HG03196 (cell line): ENCODE measurements around the gene DARS2.
"Not testable (repeated sequence)": the region's sequence is repeated elsewhere in the genome, so short reads cannot be mapped to it uniquely, and the experiment has no call there.

Source experiments
- ATAC-seq: cut with Tn5 transposase; IDR thresholded peaks from one replicate; pipeline ENCODE4 v1.9.1; 2021; ENCODE audit not compliant: unreplicated experiment

DARS2 gene

DNA sequence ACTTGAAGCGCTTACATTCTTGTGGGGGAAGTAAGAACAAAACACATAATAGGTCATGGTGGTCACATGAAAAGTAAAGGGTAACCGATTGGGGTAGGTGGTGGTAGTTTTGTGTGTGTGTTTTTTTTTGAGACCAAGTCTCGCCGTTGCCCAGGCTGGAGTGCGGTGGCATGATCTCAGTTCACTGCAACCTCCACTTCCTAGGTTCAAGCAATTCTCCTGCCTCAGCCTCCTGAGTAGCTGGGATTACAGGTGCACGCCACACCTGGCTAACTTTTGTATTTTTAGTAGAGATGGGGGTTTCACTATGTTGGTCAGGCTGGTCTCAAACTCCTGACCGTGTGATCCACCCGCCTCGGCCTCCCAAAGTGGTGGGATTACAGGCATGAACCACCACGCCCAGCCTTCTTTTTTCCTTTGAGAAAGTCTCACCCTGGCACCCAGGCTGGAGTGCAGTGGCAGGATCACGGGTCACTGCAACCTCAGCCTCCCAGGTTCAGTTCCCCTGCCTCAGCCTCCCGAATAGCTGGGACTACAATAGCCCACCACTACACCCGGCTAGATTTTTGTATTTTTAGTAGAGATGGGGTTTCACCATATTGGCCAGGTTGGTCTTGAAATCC is 37.8 kb downstream of the DARS2 start:
- ATAC-seq, result not testable (repeated sequence)

DNA sequence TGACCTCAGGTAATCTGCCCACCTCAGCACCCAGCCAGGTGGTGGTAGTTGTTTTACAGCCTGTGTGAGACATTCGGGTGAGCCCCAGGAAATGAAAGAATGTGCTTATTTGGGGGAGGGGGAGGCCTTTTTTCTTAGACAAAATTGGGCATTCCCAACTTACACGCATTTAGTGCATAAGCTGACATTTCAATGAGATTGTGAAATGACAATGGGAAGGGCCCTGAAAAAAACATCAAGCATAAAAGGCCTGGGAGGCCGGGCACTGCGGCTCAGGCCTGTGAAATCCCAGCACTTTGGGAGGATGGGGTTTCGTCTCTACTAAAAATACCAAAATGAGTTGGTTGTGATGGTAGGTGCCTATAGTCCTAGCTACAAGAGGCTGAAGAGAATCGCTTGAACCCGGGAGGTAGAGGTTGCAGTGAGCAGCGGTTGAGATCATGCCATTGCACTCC is 38.3 kb downstream of the DARS2 start:
- ATAC-seq, result no peak

DNA sequence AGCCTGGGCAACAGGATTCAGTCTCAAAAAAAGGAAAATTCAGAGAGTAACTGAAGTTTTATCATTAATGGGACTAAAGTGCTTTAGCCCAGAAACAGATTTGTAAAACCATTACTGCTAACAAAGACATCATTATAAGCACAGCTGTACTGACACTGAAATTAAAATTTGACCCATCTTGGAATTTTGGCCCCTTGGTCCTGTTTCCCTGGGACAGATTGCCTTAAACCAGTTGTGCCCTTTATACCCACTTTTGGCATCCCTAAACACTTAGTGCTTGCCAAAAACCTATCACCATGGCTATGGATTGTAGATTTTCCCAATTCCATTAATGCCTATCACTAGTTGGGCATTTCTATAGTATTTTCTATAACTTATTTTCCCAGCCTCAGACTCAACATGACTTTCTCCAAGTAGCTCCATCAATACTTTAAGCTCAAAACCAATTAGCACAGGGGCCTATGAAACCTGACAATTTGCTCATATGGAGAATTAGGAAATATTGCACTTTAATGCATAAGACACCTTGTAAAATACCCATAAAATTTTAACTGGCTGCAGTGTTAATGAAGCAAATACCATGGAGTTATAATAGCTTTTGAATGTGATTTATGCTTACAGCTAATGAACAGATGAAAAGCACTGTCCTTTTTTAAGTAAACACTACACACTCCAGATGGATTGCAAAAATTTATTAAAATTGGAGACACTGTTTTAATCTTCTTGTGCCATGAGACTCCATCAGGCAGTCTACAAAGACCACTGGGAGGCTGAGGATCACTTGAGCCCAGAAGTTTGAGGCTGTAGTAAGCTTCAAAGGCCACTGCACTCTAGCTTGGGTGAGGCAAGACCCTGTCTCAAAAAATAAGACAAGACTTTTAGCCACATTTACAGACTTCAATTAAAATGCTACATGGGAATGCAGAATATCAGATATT is 39.0 kb downstream of the DARS2 start:
- ATAC-seq, result no peak

DNA sequence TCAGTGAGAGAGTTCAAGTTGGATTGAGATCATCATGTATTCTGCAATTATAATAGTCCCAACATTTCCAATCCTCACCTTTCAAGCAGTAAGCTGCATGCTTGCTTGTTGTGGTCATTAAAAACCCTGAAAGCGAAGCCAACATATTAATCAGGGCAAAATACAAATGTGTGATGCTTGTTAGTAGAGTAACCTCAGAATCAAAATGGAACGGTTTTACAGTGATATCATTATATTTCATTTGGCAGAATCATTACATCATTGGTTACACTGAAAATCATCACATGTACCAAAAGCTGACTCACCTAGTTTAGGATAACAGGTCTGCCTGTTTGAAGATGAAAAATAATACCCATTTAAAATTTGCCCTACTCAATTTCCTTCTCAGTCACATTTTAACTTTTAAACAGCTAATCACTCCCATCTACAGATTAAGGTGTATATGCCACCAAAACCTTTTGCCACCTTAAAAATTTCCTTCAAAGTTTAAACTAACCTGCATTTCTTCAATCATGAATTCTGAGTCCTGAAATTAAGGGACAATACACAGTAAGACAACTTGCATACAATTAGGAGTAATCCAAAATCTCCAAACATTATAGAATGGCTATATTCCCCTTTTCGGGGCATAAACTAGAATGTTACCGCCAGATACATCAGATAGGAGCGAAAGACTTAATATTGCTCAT is 39.9 kb downstream of the DARS2 start:
- no peak for ATAC-seq

DNA sequence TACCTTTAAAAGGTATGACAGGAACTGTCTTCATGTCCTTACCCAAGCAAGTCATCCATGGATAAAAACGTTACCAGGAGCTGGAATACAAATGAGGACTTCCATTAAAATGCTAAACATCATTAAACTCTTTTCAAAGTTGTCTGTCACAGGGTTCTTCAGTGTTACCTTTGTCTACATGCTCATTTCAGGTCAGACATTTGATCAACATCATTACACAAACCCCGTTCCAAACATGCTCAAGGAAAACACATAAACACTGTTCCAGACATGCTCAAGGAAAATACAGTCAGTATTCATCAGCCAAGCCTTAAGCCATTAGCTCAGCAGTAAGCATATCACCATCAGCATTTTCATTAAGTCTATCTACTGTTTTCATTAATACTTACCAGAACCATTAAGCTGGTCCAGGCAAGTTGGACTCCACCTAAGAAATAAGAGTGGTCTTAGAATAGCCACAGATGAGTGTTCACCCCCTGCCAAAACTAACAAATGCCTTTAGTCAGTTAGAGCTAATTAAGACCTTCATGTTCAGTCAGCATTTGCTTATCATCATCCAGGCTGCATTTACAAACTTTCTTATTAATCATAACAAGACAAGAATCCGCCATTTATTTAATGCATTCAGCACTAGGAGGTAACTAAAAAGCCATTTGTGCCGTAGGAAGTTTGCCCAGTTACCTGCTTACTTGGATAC is 41.1 kb downstream of the DARS2 start:
- no peak for ATAC-seq

DNA sequence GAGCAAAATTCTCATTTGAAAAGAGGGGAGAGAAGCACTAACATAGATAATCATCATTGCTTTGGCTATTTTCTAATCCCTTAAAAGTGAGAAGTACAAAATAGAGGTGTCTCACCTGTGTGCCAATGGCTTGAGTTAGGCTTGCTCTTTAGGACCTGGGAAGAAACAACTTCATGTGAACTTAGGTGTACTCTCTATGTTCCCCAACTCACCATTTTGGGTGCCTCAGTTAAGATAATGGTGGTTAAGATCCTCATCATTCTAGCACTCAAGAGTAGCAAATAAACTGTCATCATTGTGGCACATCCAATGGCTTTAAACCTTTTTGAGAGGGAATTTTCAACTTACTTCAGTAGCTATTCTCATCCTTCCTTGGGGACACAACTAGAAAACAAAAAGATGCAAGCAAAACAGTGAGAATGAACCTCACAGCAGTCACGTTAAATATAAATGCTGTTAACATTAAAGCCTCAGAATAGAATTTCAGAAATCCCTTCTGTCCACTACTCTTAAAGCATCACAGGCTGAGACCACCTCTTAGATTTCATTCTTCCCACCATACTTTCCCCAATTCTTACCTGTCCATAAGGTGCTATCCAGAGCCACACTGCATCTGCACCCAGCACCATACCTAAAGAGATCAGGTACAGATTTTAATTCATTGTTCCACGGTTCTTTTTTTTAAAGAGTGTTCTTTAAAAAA is 42.1 kb downstream of the DARS2 start:
- ATAC-seq, result no peak

DNA sequence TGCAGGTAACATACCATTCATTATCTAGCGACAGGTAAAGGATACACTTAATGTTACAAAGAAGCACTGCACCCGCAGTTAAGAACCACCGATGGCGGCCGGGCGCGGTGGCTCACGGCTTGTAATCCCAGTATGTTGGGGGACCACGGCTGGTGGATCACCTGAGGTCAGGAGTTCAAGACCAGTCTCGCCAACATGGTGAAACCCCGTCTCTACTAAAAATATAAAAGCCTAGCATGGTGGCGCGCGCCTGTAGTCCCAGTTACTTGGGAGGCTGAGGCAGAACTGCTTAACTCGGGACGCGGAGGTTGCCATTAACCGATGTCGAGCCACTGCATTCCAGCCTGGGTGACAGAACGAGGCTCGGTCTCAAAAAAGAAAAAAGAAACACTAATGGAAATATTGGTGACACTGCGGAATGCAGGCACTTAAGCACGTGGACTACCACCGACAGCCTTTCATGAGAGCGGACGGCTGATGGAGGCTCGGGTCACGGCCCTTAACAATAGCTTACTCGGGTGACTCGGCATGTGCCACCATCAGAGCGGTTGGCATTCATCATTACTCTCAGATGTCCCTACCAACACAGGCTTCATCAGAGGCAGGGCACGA is 42.8 kb downstream of the DARS2 start:
- no peak for ATAC-seq

DNA sequence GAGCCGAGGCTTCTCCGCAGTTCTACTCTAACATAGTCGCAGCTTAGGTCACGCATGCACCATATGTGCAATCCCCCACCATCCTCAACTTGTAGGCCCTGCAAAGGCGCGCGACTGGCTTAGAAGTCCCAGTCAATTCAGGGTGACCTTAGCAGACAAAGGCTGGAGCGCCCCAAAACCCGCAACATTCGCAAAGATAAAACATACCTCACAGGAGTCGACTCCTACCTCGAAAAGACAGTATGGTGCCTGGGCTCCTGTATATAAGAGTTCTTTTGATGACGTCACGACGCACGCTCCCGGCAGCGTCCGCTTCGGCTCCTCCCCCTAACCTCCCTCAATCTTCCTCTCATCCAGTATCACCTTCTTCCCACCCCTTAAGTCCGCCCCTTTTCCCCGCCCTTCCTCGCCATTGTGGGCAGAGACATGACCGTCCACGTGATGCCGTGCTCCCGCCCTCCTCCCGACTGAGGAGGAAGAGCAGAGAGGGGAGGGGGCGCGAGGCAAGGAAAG is 43.3 kb downstream of the DARS2 start, which contains the start of gene GAS5:
TSS of gene GAS5 (minus strand) at position 237 of the 513 bp plus-strand sequence.
- ATAC-seq, result peak; percentile 66

DNA sequence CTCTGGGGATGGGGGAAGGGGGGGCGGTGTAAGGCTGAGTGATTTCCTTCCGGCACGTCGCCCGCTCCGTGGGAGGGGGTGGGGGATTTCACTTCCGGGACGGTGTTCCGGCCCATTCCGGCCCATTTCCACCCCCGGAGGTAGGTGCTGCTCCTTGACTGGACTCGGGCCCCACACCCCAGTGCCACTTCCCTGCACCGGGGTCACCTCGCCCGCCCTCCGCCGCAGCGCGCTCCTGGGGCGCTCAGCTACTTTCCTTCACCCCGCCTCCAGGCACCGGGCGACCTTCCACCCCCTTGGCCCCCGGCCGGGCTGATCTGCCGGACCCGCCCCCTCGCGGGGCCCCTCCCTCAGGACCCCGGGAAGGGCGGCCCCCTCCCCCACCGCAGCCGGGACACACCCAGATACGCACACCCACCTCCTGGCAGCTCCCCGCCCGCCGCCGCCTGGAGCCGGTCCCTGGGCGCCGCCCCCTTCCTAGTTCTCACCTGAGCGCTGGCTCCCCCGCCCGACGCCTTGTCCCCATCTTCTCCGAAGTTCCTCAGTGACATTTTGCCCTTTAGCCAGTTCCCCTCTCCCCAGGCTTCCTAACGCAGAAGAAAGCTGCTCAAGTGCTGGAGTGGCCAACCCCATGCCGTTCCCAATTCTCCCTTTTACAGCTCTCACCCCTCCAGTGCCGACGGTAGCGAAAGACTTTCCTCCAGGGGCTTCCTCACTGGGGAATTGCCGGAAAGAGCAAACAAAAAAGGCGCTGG is 44.0 kb downstream of the DARS2 start, which contains the start of gene ZBTB37:
TSS of gene ZBTB37 (plus strand) at position 115 of the 755 bp plus-strand sequence. CDS start 1,846 bp downstream, outside the sequence.
- peak; percentile 63 for ATAC-seq

DNA sequence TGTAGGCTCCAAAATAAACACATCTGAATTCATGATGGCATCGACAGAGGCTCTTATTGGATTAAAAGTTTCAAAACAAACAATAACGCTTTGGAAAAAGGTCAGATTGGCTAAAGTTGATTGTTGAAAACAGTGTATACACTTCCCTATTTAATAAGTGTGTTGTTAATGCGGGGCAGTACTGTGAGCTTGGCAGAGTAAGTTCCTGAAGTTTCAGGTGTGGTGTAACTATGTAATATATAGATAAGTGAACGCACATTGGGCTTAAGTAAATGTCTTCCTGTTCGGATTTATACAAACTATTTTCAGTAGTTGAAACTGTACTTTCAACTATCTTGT is 44.5 kb downstream of the DARS2 start:
- no peak for ATAC-seq

DNA sequence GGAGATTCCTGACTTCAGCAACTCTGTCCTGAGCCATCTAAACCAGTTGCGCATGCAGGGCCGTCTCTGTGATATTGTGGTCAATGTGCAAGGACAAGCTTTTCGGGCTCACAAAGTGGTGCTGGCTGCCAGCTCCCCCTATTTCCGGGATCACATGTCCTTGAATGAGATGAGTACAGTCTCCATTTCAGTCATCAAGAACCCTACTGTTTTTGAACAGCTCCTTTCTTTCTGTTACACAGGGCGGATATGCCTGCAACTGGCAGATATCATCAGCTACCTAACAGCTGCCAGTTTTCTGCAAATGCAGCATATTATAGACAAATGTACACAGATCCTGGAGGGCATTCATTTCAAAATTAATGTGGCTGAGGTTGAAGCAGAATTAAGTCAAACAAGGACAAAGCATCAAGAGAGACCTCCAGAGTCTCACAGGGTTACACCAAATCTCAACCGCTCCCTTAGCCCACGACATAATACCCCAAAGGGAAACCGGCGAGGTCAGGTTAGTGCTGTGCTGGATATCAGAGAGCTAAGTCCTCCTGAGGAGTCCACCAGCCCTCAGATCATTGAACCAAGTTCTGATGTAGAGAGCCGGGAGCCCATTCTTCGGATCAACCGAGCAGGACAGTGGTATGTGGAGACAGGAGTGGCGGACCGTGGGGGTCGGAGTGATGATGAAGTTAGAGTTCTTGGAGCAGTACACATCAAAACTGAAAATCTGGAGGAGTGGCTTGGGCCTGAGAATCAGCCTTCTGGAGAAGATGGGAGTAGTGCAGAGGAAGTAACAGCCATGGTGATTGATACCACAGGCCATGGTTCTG is 46.0 kb downstream of the DARS2 start:
- no peak for ATAC-seq

DNA sequence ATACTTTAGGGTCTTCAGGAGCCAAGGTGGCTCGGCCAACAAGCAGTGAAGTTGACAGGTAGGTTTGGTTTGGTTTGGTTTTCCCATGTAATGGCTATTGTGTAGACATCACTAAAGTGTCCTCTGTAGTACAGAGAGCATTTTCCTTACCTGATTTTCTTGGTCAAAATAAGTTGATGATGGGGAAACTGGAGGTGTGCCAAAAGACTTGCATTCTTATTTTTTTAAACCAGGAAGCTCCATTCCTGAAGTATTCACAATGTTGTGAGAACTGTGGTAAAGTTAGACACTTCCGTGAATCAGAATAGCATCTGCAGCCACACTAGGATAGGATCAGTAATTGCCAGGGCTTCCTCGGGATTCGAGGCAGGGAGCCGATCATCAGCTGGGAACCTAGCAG is 46.6 kb downstream of the DARS2 start:
- no peak for ATAC-seq

DNA sequence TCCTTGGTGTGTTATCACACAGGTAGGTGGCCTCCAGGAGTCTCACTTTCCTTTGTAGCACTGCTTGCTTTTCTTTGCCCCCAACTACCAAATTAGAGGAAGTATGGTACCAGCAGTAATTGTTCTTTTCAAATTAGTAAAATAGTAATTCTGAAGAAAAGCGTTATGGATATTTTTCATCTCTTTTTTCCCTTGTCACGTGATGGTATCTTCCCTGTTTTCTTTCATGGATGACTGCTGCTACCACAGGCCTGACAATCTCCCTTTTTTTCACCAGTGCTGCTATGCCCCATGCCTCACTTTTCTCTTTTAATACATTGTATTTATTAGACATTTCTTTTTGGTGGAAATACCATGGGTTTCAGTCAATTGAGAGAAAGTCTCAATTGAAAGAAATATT is 47.0 kb downstream of the DARS2 start:
- ATAC-seq, result no peak

DNA sequence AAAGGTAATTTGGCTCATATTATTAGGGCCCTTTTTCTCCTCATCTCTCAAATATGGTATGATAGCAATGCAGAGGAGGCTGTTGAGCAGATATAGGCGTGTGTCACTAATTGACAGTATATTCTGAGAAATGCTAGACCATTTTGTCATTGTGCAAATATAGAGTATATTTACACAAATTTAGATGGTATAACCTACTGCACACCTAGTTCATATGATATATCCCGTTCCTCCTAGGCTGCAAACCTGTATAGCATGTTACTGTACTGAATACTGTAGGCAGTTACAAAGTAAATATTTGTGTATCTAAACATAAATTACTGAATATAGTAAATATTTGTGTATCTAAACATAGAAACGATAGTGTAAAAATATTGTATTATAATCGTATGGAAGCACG is 52.3 kb downstream of the DARS2 start:
- no peak for ATAC-seq

DNA sequence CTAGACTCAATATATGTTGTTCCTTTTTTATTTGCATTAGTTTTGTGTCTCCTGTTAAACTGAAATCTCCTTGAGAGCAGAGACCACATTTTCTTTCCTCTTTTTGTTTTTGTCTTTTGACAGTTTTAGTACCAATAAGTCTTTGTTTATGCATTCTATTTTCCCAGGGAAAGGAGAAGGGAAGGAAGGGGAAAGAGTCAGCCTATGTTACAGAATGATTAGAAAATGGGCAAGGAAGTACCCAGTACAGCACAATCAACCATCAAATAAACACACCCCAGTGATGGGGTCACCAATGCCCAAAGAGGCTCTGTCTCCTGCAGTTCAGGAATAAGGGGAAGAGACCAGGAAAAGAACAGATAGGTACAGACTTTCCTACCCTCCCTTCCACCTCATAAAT is 53.8 kb downstream of the DARS2 start:
- no peak for ATAC-seq

DNA sequence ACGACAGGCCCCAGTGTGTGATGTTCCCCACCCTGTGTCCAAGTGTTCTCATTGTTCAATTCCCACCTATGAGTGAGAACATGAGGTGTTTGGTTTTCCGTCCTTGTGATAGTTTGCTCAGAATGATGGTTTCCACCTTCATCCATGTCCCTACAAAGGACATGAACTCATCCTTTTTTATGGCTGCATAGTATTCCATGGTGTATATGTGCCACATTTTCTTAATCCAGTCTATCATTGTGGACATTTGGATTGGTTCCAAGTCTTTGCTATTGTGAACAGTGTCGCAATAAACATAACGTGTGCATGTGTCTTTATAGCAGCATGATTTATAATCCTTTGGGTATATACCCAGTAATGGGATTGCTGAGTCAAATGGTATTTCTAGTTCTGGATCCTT is 56.6 kb downstream of the DARS2 start:
- ATAC-seq, result not testable (repeated sequence)

DNA sequence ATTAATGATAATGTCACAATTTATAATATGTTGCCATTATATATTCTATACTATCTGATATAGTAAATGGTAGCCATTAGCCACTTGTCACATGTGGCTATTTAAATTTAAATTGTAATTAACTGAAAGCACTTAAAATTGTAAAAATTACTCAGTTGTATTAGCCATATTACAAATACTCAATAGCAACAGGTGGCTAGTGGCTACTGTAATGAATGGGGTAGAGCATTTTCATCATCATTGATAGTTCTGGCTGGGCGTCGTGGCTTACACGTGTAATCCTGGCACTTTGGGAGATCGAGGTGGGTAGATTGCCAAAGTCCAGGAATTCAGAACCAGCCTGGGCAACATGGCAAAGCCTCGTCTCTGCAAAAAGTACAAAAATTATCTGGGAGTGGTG is 60.2 kb downstream of the DARS2 start:
- no peak for ATAC-seq
